NB4 (cell line): ENCODE results near the gene LRRN3.

ENCODE experiments used
- DNase-seq: peaks from one replicate; pipeline ENCODE4 v3.0.0; 2010; ENCODE audit warnings: low read depth
- H3K4me3 ChIP-seq: one replicate; pipeline ENCODE4 v1.5.1; 2011; ENCODE audit warnings: mild to moderate bottlenecking, low read depth, low read length, moderate library complexity
- MYC ChIP-seq: IDR thresholded peaks from 2 replicates; pipeline ENCODE4 v1.6.1; 2011; ENCODE audit warnings: low read depth, low read length
- POLR2A ChIP-seq: IDR thresholded peaks from 2 replicates; pipeline ENCODE4 v1.6.1; 2011; ENCODE audit warnings: mild to moderate bottlenecking; ENCODE audit not compliant: insufficient read length; ENCODE audit errors: extremely low read depth
- TF ChIP-seq, protein P1 (sequence below): IDR thresholded peaks from 2 replicates; pipeline ENCODE4 v1.6.1; 2011; ENCODE audit warnings: low read depth, low read length
- TF ChIP-seq, protein P2 (sequence below): IDR thresholded peaks from one replicate; pipeline ENCODE4 v1.5.1; 2012; ENCODE audit warnings: low read depth, low read length

LRRN3 gene

DNA sequence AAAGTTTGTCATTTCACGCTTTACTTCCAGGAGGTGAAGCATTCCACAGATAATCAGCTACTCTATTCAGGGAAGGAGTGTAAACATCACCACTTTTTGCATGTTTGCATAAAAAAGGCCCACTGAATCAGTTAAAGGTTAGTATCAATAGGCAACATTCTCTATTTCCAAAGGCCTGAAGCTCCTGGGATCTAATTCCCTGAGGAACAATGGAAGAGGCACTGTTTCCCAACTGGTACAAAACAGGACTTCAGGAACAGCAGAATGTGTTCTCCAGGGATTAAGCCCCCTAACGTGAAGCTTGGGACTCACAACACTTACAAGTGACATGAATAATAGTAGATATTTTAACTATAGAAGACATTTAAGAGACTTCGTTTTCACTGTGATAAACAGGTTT, 6.1 kb downstream of the LRRN3 start:
- DNase-seq = no peak
- TF ChIP-seq, protein P1, sequence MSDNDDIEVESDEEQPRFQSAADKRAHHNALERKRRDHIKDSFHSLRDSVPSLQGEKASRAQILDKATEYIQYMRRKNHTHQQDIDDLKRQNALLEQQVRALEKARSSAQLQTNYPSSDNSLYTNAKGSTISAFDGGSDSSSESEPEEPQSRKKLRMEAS = no peak
- no peak for TF ChIP-seq POLR2A
- TF ChIP-seq MYC = no peak
- TF ChIP-seq, protein P2, sequence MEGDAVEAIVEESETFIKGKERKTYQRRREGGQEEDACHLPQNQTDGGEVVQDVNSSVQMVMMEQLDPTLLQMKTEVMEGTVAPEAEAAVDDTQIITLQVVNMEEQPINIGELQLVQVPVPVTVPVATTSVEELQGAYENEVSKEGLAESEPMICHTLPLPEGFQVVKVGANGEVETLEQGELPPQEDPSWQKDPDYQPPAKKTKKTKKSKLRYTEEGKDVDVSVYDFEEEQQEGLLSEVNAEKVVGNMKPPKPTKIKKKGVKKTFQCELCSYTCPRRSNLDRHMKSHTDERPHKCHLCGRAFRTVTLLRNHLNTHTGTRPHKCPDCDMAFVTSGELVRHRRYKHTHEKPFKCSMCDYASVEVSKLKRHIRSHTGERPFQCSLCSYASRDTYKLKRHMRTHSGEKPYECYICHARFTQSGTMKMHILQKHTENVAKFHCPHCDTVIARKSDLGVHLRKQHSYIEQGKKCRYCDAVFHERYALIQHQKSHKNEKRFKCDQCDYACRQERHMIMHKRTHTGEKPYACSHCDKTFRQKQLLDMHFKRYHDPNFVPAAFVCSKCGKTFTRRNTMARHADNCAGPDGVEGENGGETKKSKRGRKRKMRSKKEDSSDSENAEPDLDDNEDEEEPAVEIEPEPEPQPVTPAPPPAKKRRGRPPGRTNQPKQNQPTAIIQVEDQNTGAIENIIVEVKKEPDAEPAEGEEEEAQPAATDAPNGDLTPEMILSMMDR = no peak
- no peak overlapping the region for H3K4me3 ChIP-seq

GRCh38 chr7:111098011-111098925, 7.3 kb downstream of the LRRN3 start:
- DNase-seq = peak; percentile 52

DNA sequence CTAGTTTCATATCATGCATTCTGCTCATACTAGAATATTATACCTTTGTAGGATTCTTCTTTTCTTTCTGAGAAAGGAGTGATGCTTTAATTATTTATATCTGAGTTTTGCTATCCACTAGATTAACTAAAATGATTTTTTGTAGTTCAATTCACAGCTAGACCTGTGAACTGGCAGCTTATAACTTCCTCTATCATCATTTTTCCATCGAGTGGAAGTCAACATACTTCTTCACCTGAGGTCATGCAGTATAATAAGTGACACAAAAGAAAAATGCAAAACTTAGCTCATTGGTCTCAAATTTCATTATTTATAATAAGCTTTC, 8.0 kb downstream of the LRRN3 start:
- no peak for DNase-seq
- H3K4me3 ChIP-seq = no peak overlapping the region
- TF ChIP-seq, protein P2 = no peak
- TF ChIP-seq MYC (no peak), POLR2A (no peak)
- TF ChIP-seq, protein P1 = no peak

More at GRCh38 chr7:111098011-111098925, 7.3 kb downstream of the LRRN3 start:
- TF ChIP-seq, protein P1 = no peak
- TF ChIP-seq, protein P2 = peak; percentile 56
- no peak overlapping the region for H3K4me3 ChIP-seq

DNA sequence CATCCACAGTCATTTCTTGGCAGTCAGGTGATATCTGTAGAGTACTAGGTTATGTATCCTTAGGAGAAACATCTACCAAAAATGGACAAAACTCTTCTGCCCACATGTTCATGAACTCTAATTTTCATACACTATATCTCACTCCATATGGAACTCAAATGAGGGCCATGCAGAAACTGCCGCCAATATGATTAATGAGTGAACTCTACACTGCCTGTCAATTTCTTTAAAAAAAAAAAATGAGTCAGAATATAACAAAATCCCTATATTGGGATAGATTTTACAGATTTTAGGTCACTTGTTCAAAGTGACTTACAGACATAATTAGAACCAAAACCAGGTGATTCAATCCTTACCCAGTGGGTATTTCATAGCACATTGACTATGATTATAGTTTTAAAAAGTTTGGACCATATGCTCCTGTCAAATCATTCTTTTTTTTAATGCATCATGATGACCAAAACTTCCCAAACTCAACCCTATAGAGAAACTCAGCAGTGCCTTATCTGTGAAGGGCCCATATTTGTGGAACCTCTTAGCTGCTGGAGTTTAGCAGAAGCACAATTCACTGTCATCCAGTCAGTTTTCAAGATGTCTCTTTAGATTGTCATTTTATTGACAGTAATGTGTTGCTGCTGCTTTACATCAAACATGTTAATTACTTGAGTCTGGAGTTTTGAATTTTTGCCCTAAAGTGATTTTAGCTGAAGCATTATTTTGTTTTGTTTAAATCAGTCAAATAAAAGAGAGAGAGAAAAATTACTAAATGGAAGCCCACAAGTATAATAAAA, 11.1 kb downstream of the LRRN3 start:
- TF ChIP-seq POLR2A = no peak
- no peak for TF ChIP-seq MYC
- TF ChIP-seq, protein P2 = no peak
- TF ChIP-seq, protein P1 = no peak
- no peak overlapping the region for H3K4me3 ChIP-seq
- DNase-seq = no peak

GRCh38 chr7:111103136-111103535, 12.2 kb downstream of the LRRN3 start:
- no peak overlapping the region for H3K4me3 ChIP-seq
- TF ChIP-seq MYC (no peak), POLR2A (no peak)
- TF ChIP-seq, protein P1 = no peak
- TF ChIP-seq, protein P2 = no peak
- no peak for DNase-seq
